Lower leg skin (tissue), 4 donors: Measurements from ENCODE around the gene KICS2. TPM values are rescaled to one million over a fixed set of nuclear protein-coding genes. Genes with fewer than 3 reads are reported as not detected.

Experiments used
- DNase-seq, 2 donors: peaks; one replicate each; pipeline ENCODE4 v3.0.0-alpha.2; 2019; ENCODE audit warnings: low spot score in 2 of 2
- H3K4me3 ChIP-seq: fragments of 200-600 bp; sonication (generic); 2 replicates; pipeline ENCODE4 v1.5.1; 2017; ENCODE audit warnings: mild to moderate bottlenecking, low read depth; ENCODE audit not compliant: poor library complexity, severe bottlenecking
- CTCF ChIP-seq, 3 donors: fragments of 450-650 bp; IDR thresholded peaks; one replicate each; pipeline ENCODE4 v1.5.1; 2016; ENCODE audit warnings: antibody characterized with exemption in 3 of 3, mild to moderate bottlenecking in 3 of 3, moderate library complexity in 2 of 3
- POLR2A ChIP-seq, 2 donors: fragments of 450-650 bp; IDR thresholded peaks; one replicate each; pipeline ENCODE4 v1.6.1; 2016 to 2017; ENCODE audit warnings: antibody characterized with exemption in 2 of 2, mild to moderate bottlenecking in 1 of 2, moderate library complexity in 1 of 2
- WGBS, 2 donors: methylation state at CpG; one replicate each; pipeline ENCODE4 v1.1.5; 2018; 5-methylcytosine and 5-hydroxymethylcytosine counted together
- intact Hi-C: fragments of 100-400 bp; cut with DNase I; formaldehyde crosslinking; loops from one replicate; pipeline ENCODE4 v1.15.0; 2023; ENCODE audit warnings: low total_unique reads
- total RNA-seq, 4 donors: library from RNA; depleted of rRNA; stranded (reverse); fragments of >200 nt; gene quantifications; one replicate each; pipeline ENCODE4 v1.1.0, GENCODE V29; 2016

The KICS2 gene
- total RNA-seq, 4 donors from 2014 or later: 10.1 to 24.6 (median 16.4) TPM

GRCh38 chr12:64240781-64241180 lies 18.7 kb upstream of the KICS2 start:
- DNase-seq: no peak
- 36 to 49% methylated on average over 3 of the region's 3 CpGs for WGBS, 2 donors
- intact Hi-C loops: no loop called here
- TF ChIP-seq CTCF (IDR thresholded peaks at IDR 0.05) (no peak), POLR2A (IDR thresholded peaks at IDR 0.05) (no peak)
- no peak overlapping the region for H3K4me3 ChIP-seq

- intact Hi-C loops: no loop called here
- no peak overlapping the region for H3K4me3 ChIP-seq
- no peak for DNase-seq
- no peak for TF ChIP-seq POLR2A (IDR thresholded peaks at IDR 0.05)
- no peak for TF ChIP-seq CTCF (IDR thresholded peaks at IDR 0.05)
These were observed 15.3 kb upstream of the KICS2 start for GRCh38 chr12:64237382-64237781.

- intact Hi-C loops: no loop called here
- no peak overlapping the region for H3K4me3 ChIP-seq
- no peak for DNase-seq
- TF ChIP-seq POLR2A (IDR thresholded peaks at IDR 0.05) (no peak), CTCF (IDR thresholded peaks at IDR 0.05) (no peak)
These were observed 14.5 kb upstream of the KICS2 start for GRCh38 chr12:64236549-64236948.

- no peak for DNase-seq
- intact Hi-C loops: no loop called here
- 58 to 75% methylated on average over 1 of the region's 1 CpG for WGBS, 2 donors
- TF ChIP-seq CTCF (IDR thresholded peaks at IDR 0.05): no peak
- no peak for TF ChIP-seq POLR2A (IDR thresholded peaks at IDR 0.05)
- H3K4me3 ChIP-seq: no peak overlapping the region
These were observed 10.1 kb upstream of the KICS2 start for GRCh38 chr12:64232196-64232595.

GRCh38 chr12:64229796-64230195 lies 7.7 kb upstream of the KICS2 start:
- H3K4me3 ChIP-seq: no peak overlapping the region
- intact Hi-C loops: no loop called here
- no peak for DNase-seq
- whole genome bisulfite sequencing, 2 donors: 88 to 89% methylated on average over 5 of the region's 5 CpGs
- TF ChIP-seq CTCF (IDR thresholded peaks at IDR 0.05) (no peak), POLR2A (IDR thresholded peaks at IDR 0.05) (no peak)

GRCh38 chr12:64229240-64229639 lies 7.1 kb upstream of the KICS2 start:
- DNase-seq: no peak
- TF ChIP-seq POLR2A (IDR thresholded peaks at IDR 0.05): no peak
- no peak for TF ChIP-seq CTCF (IDR thresholded peaks at IDR 0.05)
- WGBS, 2 donors: 71 to 85% methylated on average over 4 of the region's 4 CpGs
- intact Hi-C loops: no loop called here
- H3K4me3 ChIP-seq: no peak overlapping the region
